ENCODE data around the gene MRPS24.
A peak's percentile ranks its signal among the peaks of the same experiment; 100 is the strongest.

The MRPS24 gene

GRCh38 chr7:43869006-43869866 lies at the start of gene MRPS24:
MRPS24 (minus strand) TSS chr7:43869517; CDS start chr7:43869495, 22 bp downstream.
- H3K9me3 ChIP-seq, result no peaks in the 10 kb centered on the region
- H3K27ac ChIP-seq, result peak within 1 kb of the TSS; percentile 91
- peaks cover 17 to 20% of the 10 kb centered on the region in 2 experiments for H3K4me1 ChIP-seq (ENCODE audit: control insufficient read depth in 1 of 2, insufficient read depth in 1 of 2, low read depth in 1 of 2, low read length in 1 of 2)
- peak within 1 kb of the TSS; percentile 64 to 95 for H3K4me3 ChIP-seq (ENCODE audit: low read depth in 1 of 2, low read length in 1 of 2)
- TF ChIP-seq CTCF (IDR thresholded peaks at IDR 0.05), result peak; percentile 22
- peaks cover 7% of the 10 kb centered on the region for H3K36me3 ChIP-seq
- no peaks in the 10 kb centered on the region for H3K27me3 ChIP-seq

- H3K27me3 ChIP-seq, result no peaks in the 10 kb centered on the region
- no peak overlapping the region for H3K27ac ChIP-seq
- no peaks in the 10 kb centered on the region for H3K4me1 ChIP-seq (ENCODE audit: control insufficient read depth in 1 of 2, insufficient read depth in 1 of 2, low read depth in 1 of 2, low read length in 1 of 2)
- H3K36me3 ChIP-seq, result no peaks in the 10 kb centered on the region
- H3K9me3 ChIP-seq, result no peaks in the 10 kb centered on the region
- no peak for TF ChIP-seq CTCF (IDR thresholded peaks at IDR 0.05)
- H3K4me3 ChIP-seq (ENCODE audit: low read depth in 1 of 2, low read length in 1 of 2), result no peak overlapping the region
These were observed 46.6 kb upstream of the MRPS24 start for GRCh38 chr7:43915907-43916306.

GRCh38 chr7:43914795-43915194 lies 45.5 kb upstream of the MRPS24 start:
- Histone ChIP-seq H3K4me1 (ENCODE audit: control insufficient read depth in 1 of 2, insufficient read depth in 1 of 2, low read depth in 1 of 2, low read length in 1 of 2) (no peaks in the 10 kb centered on the region), H3K27me3 (no peaks in the 10 kb centered on the region), H3K36me3 (no peaks in the 10 kb centered on the region), H3K9me3 (no peaks in the 10 kb centered on the region), H3K27ac (no peak overlapping the region), H3K4me3 (ENCODE audit: low read depth in 1 of 2, low read length in 1 of 2) (no peak overlapping the region)
- no peak for TF ChIP-seq CTCF (IDR thresholded peaks at IDR 0.05)

GRCh38 chr7:43906331-43907010 lies 37.2 kb upstream of the MRPS24 start, which contains the start of gene URGCP:
URGCP (minus strand) TSS chr7:43906596; CDS start chr7:43906575, 21 bp downstream.
- TF ChIP-seq CTCF (IDR thresholded peaks at IDR 0.05), result no peak
- H3K36me3 ChIP-seq, result no peaks in the 10 kb centered on the region
- no peak within 1 kb of the TSS for H3K27ac ChIP-seq
- peaks cover 9 to 11% of the 10 kb centered on the region in 2 experiments for H3K4me1 ChIP-seq (ENCODE audit: control insufficient read depth in 1 of 2, insufficient read depth in 1 of 2, low read depth in 1 of 2, low read length in 1 of 2)
- H3K27me3 ChIP-seq, result peaks cover 11% of the 10 kb centered on the region
- H3K4me3 ChIP-seq (ENCODE audit: low read depth in 1 of 2, low read length in 1 of 2), result peak within 1 kb of the TSS; percentile 56 to 66
- no peaks in the 10 kb centered on the region for H3K9me3 ChIP-seq

GRCh38 chr7:43905956-43906330 lies 36.6 kb upstream of the MRPS24 start:
- Histone ChIP-seq H3K4me3 (ENCODE audit: low read depth in 1 of 2, low read length in 1 of 2) (peak overlapping the region; percentile 56 to 58), H3K27me3 (peaks cover 11% of the 10 kb centered on the region), H3K27ac (no peak overlapping the region), H3K36me3 (no peaks in the 10 kb centered on the region), H3K9me3 (no peaks in the 10 kb centered on the region), H3K4me1 (ENCODE audit: control insufficient read depth in 1 of 2, insufficient read depth in 1 of 2, low read depth in 1 of 2, low read length in 1 of 2) (peaks cover 9 to 11% of the 10 kb centered on the region in 2 experiments)
- no peak for TF ChIP-seq CTCF (IDR thresholded peaks at IDR 0.05)
